ENCODE measurements around the gene ARHGAP26. TPM values are rescaled to one million over a fixed set of nuclear protein-coding genes. Genes with fewer than 3 reads are reported as not detected.

The ARHGAP26 gene
- total RNA-seq, 1 experiment from 2014 or later = 34.5 TPM

- no peaks in the 10 kb centered on the region for H3K9me3 ChIP-seq (ENCODE audit: control insufficient read depth in 1 of 2, insufficient read depth in 1 of 2, low read depth in 1 of 2, low read length in 2 of 2)
- BruUV-seq (replicated peaks) = no TSS peak
- H3K4me1 ChIP-seq (ENCODE audit: control insufficient read depth in 1 of 2, insufficient read depth in 2 of 2, low read length in 2 of 2) = peaks cover 19 to 25% of the 10 kb centered on the region in 2 experiments; a peak in 3 of 4 replicates
- no peak overlapping the region for H3K4me3 ChIP-seq (replicated peaks in 1 of 2; ENCODE audit: low read depth in 1 of 2, low read length in 2 of 2)
- no peak overlapping the region for H2AFZ ChIP-seq (ENCODE audit: low read depth, low read length, poor library complexity, severe bottlenecking)
- no peaks in the 10 kb centered on the region for H4K20me1 ChIP-seq (ENCODE audit: insufficient read depth)
- TF ChIP-seq CEBPB (IDR thresholded peaks at IDR 0.05; ENCODE audit: low read depth) (no peak), ZNF274 (IDR thresholded peaks at IDR 0.05; ENCODE audit: low read depth, low read length) (no peak), SIN3A (IDR thresholded peaks at IDR 0.05; ENCODE audit: low read depth) (no peak), TCF7L2 (IDR thresholded peaks at IDR 0.05; ENCODE audit: borderline replicate concordance, extremely low read depth, insufficient read depth, insufficient read length) (no peak), ELF1 (IDR thresholded peaks at IDR 0.05; ENCODE audit: borderline replicate concordance, low read depth) (no peak), EGR1 (IDR thresholded peaks at IDR 0.05; ENCODE audit: low read depth) (no peak), EZH2phosphoT487 (IDR thresholded peaks at IDR 0.05; ENCODE audit: borderline replicate concordance) (no peak), YY1 (IDR thresholded peaks at IDR 0.05; ENCODE audit: extremely low read depth, insufficient replicate concordance, low read depth, low read length) (no peak), RAD21 (IDR thresholded peaks at IDR 0.05; ENCODE audit: low read depth) (no peak), ZFX (IDR thresholded peaks at IDR 0.05) (no peak), FOSL1 (IDR thresholded peaks at IDR 0.05; ENCODE audit: low read depth) (no peak), POLR2AphosphoS5 (IDR thresholded peaks at IDR 0.05; ENCODE audit: low read depth, low read length) (no peak), JUND (IDR thresholded peaks at IDR 0.05) (no peak), SRF (IDR thresholded peaks at IDR 0.05; ENCODE audit: low read depth) (no peak), POLR2A (IDR thresholded peaks at IDR 0.05; ENCODE audit: borderline replicate concordance, extremely low read depth, insufficient read depth, insufficient read length) (no peak), EZH2 (IDR thresholded peaks at IDR 0.05) (no peak), CBX3 (IDR thresholded peaks at IDR 0.05; ENCODE audit: low read depth) (no peak)
- TF ChIP-seq, protein P1, sequence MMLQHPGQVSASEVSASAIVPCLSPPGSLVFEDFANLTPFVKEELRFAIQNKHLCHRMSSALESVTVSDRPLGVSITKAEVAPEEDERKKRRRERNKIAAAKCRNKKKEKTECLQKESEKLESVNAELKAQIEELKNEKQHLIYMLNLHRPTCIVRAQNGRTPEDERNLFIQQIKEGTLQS (IDR thresholded peaks at IDR 0.05) = no peak
- TF ChIP-seq, protein P2, sequence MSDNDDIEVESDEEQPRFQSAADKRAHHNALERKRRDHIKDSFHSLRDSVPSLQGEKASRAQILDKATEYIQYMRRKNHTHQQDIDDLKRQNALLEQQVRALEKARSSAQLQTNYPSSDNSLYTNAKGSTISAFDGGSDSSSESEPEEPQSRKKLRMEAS (IDR thresholded peaks at IDR 0.05) = no peak
- H3K79me2 ChIP-seq (ENCODE audit: insufficient read depth, low read length) = peaks cover 56% of the 10 kb centered on the region
- ChIA-PET RAD21 (ENCODE audit: low non-redundant PET in 1 of 2, low total read pairs in 2 of 2, uncharacterized antibody in 2 of 2, unreplicated experiment in 2 of 2) (no interaction called here), CTCF (interaction anchor here (0.9 to 2.1 kb wide), 3 partner anchors 8 to 101 kb away, joined by 3 to 4 read pairs (median 3); no protein-coding TSS in a partner anchor), POLR2A (interaction anchor here (0.7 kb wide), 1 partner anchor 10 kb away, joined by 3 read pairs; the partner anchor contains the start of gene ARHGAP26)
- DNase-seq (ENCODE audit: low read depth, low spot score) (no peak), ATAC-seq (no peak)
- H3K36me3 ChIP-seq (ENCODE audit: control insufficient read depth in 1 of 2, insufficient read depth in 2 of 2, low read length in 2 of 2) = no peaks in the 10 kb centered on the region
- H3K27ac ChIP-seq (ENCODE audit: low read depth, low read length) = no peak overlapping the region
- no peak overlapping the region for H3K4me2 ChIP-seq (ENCODE audit: low read length)
- H3K9ac ChIP-seq (ENCODE audit: low read length) = no peak overlapping the region
- H3K27me3 ChIP-seq (ENCODE audit: insufficient read depth, low read length) = no peaks in the 10 kb centered on the region
- H3K9me2 ChIP-seq (ENCODE audit: insufficient read depth) = no peaks in the 10 kb centered on the region
- intact Hi-C loops (cut with micrococcal nuclease) = no loop called here
Observed at GRCh38 chr5:142779163-142779840, 9.1 kb downstream of the ARHGAP26 start.
